Loucy (cell line): ENCODE results near the gene DBF4B.

Source experiments
- H2AFZ ChIP-seq: fragments of 200-600 bp; sonication (generic); 2 replicates; pipeline ENCODE4 v1.6.0; 2016; ENCODE audit warnings: antibody characterized with exemption, mild to moderate bottlenecking, low read length, moderate library complexity
- H3F3A ChIP-seq: fragments of 200-600 bp; 2 replicates; pipeline ENCODE4 v1.6.0; 2016; ENCODE audit warnings: antibody characterized with exemption, low read depth, mild to moderate bottlenecking
- H3K27me3 ChIP-seq: fragments of 200-600 bp; sonication (generic); 2 replicates; pipeline ENCODE4 v1.6.1; 2014; ENCODE audit warnings: low read length, mild to moderate bottlenecking; ENCODE audit not compliant: insufficient read depth, poor library complexity, severe bottlenecking
- H3K36me3 ChIP-seq: fragments of 200-600 bp; sonication (generic); 2 replicates; pipeline ENCODE4 v1.6.1; 2016; ENCODE audit warnings: low read length; ENCODE audit not compliant: insufficient read depth
- H3K4me1 ChIP-seq: fragments of 200-600 bp; sonication (generic); 2 replicates; pipeline ENCODE4 v1.5.1; 2014; ENCODE audit warnings: low read length, mild to moderate bottlenecking; ENCODE audit not compliant: insufficient read depth, poor library complexity, severe bottlenecking
- H3K4me2 ChIP-seq: fragments of 200-600 bp; sonication (generic); 2 replicates; pipeline ENCODE4 v1.6.0; 2014; ENCODE audit warnings: antibody characterized with exemption, low read length, low read depth, mild to moderate bottlenecking; ENCODE audit not compliant: poor library complexity, severe bottlenecking
- H3K4me3 ChIP-seq: fragments of 200-600 bp; sonication (generic); 2 replicates; pipeline ENCODE4 v1.5.1; 2014; ENCODE audit warnings: low read length, mild to moderate bottlenecking, mixed read lengths; ENCODE audit not compliant: poor library complexity, severe bottlenecking
- H3K79me2 ChIP-seq: fragments of 200-600 bp; sonication (generic); 2 replicates; pipeline ENCODE4 v1.6.1; 2014; ENCODE audit warnings: low read length; ENCODE audit not compliant: insufficient read depth
- H3K9ac ChIP-seq: fragments of 200-600 bp; sonication (generic); 2 replicates; pipeline ENCODE4 v1.6.0; 2014; ENCODE audit warnings: mild to moderate bottlenecking, low read depth, low read length, moderate library complexity; ENCODE audit not compliant: poor library complexity, severe bottlenecking
- H3K9me2 ChIP-seq: fragments of 200-600 bp; sonication (generic); replicated peaks from 2 replicates; pipeline ENCODE4 v1.6.1; 2016; ENCODE audit warnings: low read depth, low read length, mixed read lengths
- H3K9me3 ChIP-seq: fragments of 200-600 bp; sonication (generic); 2 replicates; pipeline ENCODE4 v1.6.1; 2014; ENCODE audit warnings: mild to moderate bottlenecking, antibody characterized with exemption, low read length, low read depth; ENCODE audit not compliant: insufficient read depth
- H4K20me1 ChIP-seq: fragments of 200-600 bp; sonication (generic); 2 replicates; pipeline ENCODE4 v1.6.0; 2014; ENCODE audit warnings: antibody characterized with exemption, low read length, mild to moderate bottlenecking; ENCODE audit not compliant: insufficient read depth, poor library complexity, severe bottlenecking
- EZH2phosphoT487 ChIP-seq: fragments of 200-600 bp; IDR thresholded peaks from 2 replicates; pipeline ENCODE4 v1.6.1; 2018; ENCODE audit warnings: antibody characterized with exemption, mild to moderate bottlenecking, moderate library complexity, borderline replicate concordance
- TF ChIP-seq, protein P1 (sequence below): fragments of 200-600 bp; sonication (generic); conservative IDR thresholded peaks from 2 replicates; pipeline ENCODE4 v1.5.1; 2014; ENCODE audit warnings: mild to moderate bottlenecking, antibody characterized with exemption, low read length

Gene DBF4B

GRCh38 chr17:44775136-44775837, 66.8 kb downstream of the DBF4B start:
- H4K20me1 ChIP-seq, result no peaks in the 10 kb centered on the region
- no peaks in the 10 kb centered on the region for H3K27me3 ChIP-seq
- peak overlapping the region; percentile 84 for H2AFZ ChIP-seq
- no peaks in the 10 kb centered on the region for H3K9me3 ChIP-seq
- H3K79me2 ChIP-seq, result no peaks in the 10 kb centered on the region
- H3K9ac ChIP-seq, result peak overlapping the region; percentile 61
- TF ChIP-seq EZH2phosphoT487, result no peak
- TF ChIP-seq, protein P1, sequence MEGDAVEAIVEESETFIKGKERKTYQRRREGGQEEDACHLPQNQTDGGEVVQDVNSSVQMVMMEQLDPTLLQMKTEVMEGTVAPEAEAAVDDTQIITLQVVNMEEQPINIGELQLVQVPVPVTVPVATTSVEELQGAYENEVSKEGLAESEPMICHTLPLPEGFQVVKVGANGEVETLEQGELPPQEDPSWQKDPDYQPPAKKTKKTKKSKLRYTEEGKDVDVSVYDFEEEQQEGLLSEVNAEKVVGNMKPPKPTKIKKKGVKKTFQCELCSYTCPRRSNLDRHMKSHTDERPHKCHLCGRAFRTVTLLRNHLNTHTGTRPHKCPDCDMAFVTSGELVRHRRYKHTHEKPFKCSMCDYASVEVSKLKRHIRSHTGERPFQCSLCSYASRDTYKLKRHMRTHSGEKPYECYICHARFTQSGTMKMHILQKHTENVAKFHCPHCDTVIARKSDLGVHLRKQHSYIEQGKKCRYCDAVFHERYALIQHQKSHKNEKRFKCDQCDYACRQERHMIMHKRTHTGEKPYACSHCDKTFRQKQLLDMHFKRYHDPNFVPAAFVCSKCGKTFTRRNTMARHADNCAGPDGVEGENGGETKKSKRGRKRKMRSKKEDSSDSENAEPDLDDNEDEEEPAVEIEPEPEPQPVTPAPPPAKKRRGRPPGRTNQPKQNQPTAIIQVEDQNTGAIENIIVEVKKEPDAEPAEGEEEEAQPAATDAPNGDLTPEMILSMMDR, result 0 out of 2 replicates have a peak, but pooled peaks have one; percentile 0
- H3K4me2 ChIP-seq, result peak overlapping the region; percentile 98
- peak overlapping the region; percentile 76 for H3K4me3 ChIP-seq
- no peaks in the 10 kb centered on the region for H3F3A ChIP-seq
- peaks cover 6% of the 10 kb centered on the region for H3K4me1 ChIP-seq
- no peaks in the 10 kb centered on the region for H3K36me3 ChIP-seq
- no peaks in the 10 kb centered on the region for H3K9me2 ChIP-seq

- H3K4me2 ChIP-seq, result peak overlapping the region; percentile 98
- H3K9ac ChIP-seq, result peak overlapping the region; percentile 44
- H2AFZ ChIP-seq, result peak overlapping the region; percentile 68
- no peaks in the 10 kb centered on the region for H3K27me3 ChIP-seq
- no peaks in the 10 kb centered on the region for H3K9me3 ChIP-seq
- no peaks in the 10 kb centered on the region for H3K36me3 ChIP-seq
- no peaks in the 10 kb centered on the region for H4K20me1 ChIP-seq
- H3F3A ChIP-seq, result no peaks in the 10 kb centered on the region
- H3K4me1 ChIP-seq, result peaks cover 6% of the 10 kb centered on the region
- peak overlapping the region; percentile 76 for H3K4me3 ChIP-seq
- no peaks in the 10 kb centered on the region for H3K9me2 ChIP-seq
- H3K79me2 ChIP-seq, result no peaks in the 10 kb centered on the region
- TF ChIP-seq EZH2phosphoT487, result no peak
- TF ChIP-seq, protein P1, result no peak
These were observed 67.6 kb downstream of the DBF4B start for GRCh38 chr17:44775838-44776621.

GRCh38 chr17:44776628-44777393, 68.3 kb downstream of the DBF4B start:
- no peaks in the 10 kb centered on the region for H3K36me3 ChIP-seq
- no peak overlapping the region for H3K9ac ChIP-seq
- H2AFZ ChIP-seq, result no peak overlapping the region
- H3K4me2 ChIP-seq, result peak overlapping the region; percentile 98
- no peaks in the 10 kb centered on the region for H3K9me2 ChIP-seq
- no peaks in the 10 kb centered on the region for H3K9me3 ChIP-seq
- no peaks in the 10 kb centered on the region for H4K20me1 ChIP-seq
- H3F3A ChIP-seq, result no peaks in the 10 kb centered on the region
- no peak overlapping the region for H3K4me3 ChIP-seq
- H3K4me1 ChIP-seq, result peaks cover 6% of the 10 kb centered on the region
- TF ChIP-seq EZH2phosphoT487, result no peak
- TF ChIP-seq, protein P1, result no peak
- no peaks in the 10 kb centered on the region for H3K79me2 ChIP-seq
- no peaks in the 10 kb centered on the region for H3K27me3 ChIP-seq
